ENCODE measurements around the gene SLC8A3. TPM values are rescaled to one million over a fixed set of nuclear protein-coding genes. Genes with fewer than 3 reads are reported as not detected.

SLC8A3 gene
- total RNA-seq, 3 donors from 2014 or later (not counting 1 experiment from before 2014, with no cell fraction given), result 0.30 to 0.56 (median 0.32) TPM

DNA sequence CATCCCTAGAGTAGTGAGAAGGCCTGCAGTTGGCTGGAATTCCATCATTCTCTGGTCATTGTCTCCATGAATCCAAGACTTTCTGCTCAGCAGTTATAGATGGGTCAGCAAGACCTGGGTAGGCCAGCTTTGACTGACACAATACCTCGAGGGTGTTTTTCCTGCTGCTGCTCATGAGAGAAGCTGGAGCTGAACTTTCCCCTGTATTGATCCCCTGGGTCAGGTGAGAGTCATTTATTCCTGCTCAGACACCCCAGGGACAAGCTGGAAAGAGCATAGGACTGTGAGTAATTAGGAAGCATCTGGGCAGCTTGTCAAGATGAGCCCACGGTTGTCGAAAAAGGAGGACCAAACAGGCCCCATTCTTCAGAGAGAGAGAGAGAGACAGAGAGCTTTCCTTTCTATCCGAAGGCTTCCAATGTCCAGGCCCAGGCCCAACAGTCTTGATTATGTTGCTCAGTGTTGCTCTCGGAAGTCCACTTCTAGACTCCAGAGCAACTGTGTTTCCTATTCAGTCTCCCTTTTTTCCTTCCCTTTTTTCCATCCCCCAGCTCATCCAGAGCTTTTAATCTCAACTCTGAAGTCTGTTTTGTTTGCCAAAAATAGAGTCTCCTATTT lies 131.1 kb downstream of the SLC8A3 start:
- H3K4me3 Mint-ChIP-seq, result no peak overlapping the region
- H3K4me1 Mint-ChIP-seq, result peaks cover 3% of the 10 kb centered on the region in 2 donors
- ATAC-seq (no peak), DNase-seq (no peak)
- H3K36me3 ChIP-seq (ENCODE audit: control insufficient read depth, insufficient read depth, low read length), result no peaks in the 10 kb centered on the region
- no peaks in the 10 kb centered on the region for H3K9me3 Mint-ChIP-seq
- H3K4me1 ChIP-seq (ENCODE audit: control insufficient read depth, insufficient read depth, low read length), result no peaks in the 10 kb centered on the region
- intact Hi-C loops (cut with micrococcal nuclease), result no loop called here
- no peaks in the 10 kb centered on the region for H3K9me3 ChIP-seq (ENCODE audit: control insufficient read depth, insufficient read depth, low read length)
- H3K27ac ChIP-seq (ENCODE audit: low read length), result no peak overlapping the region
- H3K27me3 Mint-ChIP-seq (ENCODE audit: low read depth in 2 of 2), result peaks cover 21 to 52% of the 10 kb centered on the region in 2 donors
- no peak overlapping the region for H3K4me3 ChIP-seq (ENCODE audit: low read length)
- 87% methylated on average over 5 of the region's 5 CpGs for WGBS (ENCODE audit: insufficient coverage)
- TF ChIP-seq, protein P1, sequence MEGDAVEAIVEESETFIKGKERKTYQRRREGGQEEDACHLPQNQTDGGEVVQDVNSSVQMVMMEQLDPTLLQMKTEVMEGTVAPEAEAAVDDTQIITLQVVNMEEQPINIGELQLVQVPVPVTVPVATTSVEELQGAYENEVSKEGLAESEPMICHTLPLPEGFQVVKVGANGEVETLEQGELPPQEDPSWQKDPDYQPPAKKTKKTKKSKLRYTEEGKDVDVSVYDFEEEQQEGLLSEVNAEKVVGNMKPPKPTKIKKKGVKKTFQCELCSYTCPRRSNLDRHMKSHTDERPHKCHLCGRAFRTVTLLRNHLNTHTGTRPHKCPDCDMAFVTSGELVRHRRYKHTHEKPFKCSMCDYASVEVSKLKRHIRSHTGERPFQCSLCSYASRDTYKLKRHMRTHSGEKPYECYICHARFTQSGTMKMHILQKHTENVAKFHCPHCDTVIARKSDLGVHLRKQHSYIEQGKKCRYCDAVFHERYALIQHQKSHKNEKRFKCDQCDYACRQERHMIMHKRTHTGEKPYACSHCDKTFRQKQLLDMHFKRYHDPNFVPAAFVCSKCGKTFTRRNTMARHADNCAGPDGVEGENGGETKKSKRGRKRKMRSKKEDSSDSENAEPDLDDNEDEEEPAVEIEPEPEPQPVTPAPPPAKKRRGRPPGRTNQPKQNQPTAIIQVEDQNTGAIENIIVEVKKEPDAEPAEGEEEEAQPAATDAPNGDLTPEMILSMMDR (IDR thresholded peaks at IDR 0.05), result no peak
- no peak overlapping the region for H3K27ac Mint-ChIP-seq
- no peaks in the 10 kb centered on the region for H3K36me3 Mint-ChIP-seq
- H3K27me3 ChIP-seq (ENCODE audit: control insufficient read depth, insufficient read depth, low read length), result no peaks in the 10 kb centered on the region

GRCh38 chr14:70052990-70053389 lies 135.8 kb downstream of the SLC8A3 start:
- no peaks in the 10 kb centered on the region for H3K36me3 ChIP-seq (ENCODE audit: control insufficient read depth, insufficient read depth, low read length)
- no peak overlapping the region for H3K27ac ChIP-seq (ENCODE audit: low read length)
- H3K9me3 Mint-ChIP-seq, result no peaks in the 10 kb centered on the region
- H3K4me1 ChIP-seq (ENCODE audit: control insufficient read depth, insufficient read depth, low read length), result no peaks in the 10 kb centered on the region
- peaks cover 9 to 13% of the 10 kb centered on the region in 2 donors for H3K4me1 Mint-ChIP-seq
- DNase-seq (peak in 1 of 2 donors; percentile 14), ATAC-seq (no peak)
- H3K27ac Mint-ChIP-seq, result no peak overlapping the region
- no peaks in the 10 kb centered on the region for H3K9me3 ChIP-seq (ENCODE audit: control insufficient read depth, insufficient read depth, low read length)
- intact Hi-C loops (cut with micrococcal nuclease), result no loop called here
- peaks cover 13 to 26% of the 10 kb centered on the region in 2 donors for H3K27me3 Mint-ChIP-seq (ENCODE audit: low read depth in 2 of 2)
- H3K27me3 ChIP-seq (ENCODE audit: control insufficient read depth, insufficient read depth, low read length), result no peaks in the 10 kb centered on the region
- H3K4me3 Mint-ChIP-seq, result no peak overlapping the region
- no peak overlapping the region for H3K4me3 ChIP-seq (ENCODE audit: low read length)
- WGBS (ENCODE audit: insufficient coverage), result 78% methylated on average over 3 of the region's 3 CpGs
- no peaks in the 10 kb centered on the region for H3K36me3 Mint-ChIP-seq
- TF ChIP-seq, protein P1 (IDR thresholded peaks at IDR 0.05), result no peak

DNA sequence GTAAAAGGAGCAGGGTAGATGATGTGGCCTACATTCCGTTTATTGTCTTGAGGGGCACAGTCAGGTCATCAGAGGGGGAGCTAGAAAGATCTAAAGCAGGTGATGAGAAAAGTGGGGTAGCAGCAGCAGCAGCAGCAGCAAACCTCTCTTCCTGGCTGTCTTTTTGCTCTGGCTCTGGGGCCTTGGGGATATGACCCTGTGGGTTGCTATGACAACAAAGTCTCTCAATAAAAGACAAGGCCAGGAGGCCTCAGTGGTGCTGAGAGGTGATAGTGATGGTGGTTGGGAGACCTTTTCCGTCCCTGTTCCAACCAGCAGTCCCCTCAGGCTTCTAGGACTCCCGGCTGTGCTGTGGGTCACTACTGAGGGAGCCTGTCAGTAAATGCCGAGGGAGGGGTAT lies 138.6 kb downstream of the SLC8A3 start:
- peaks cover 0 to 8% of the 10 kb centered on the region in 2 donors for H3K27me3 Mint-ChIP-seq (ENCODE audit: low read depth in 2 of 2)
- Histone ChIP-seq H3K27ac (ENCODE audit: low read length) (no peak overlapping the region), H3K4me1 (ENCODE audit: control insufficient read depth, insufficient read depth, low read length) (no peaks in the 10 kb centered on the region), H3K4me3 (ENCODE audit: low read length) (no peak overlapping the region), H3K27me3 (ENCODE audit: control insufficient read depth, insufficient read depth, low read length) (no peaks in the 10 kb centered on the region), H3K9me3 (ENCODE audit: control insufficient read depth, insufficient read depth, low read length) (no peaks in the 10 kb centered on the region), H3K36me3 (ENCODE audit: control insufficient read depth, insufficient read depth, low read length) (no peaks in the 10 kb centered on the region)
- TF ChIP-seq, protein P1 (IDR thresholded peaks at IDR 0.05), result no peak
- 97% methylated on average over 3 of the region's 4 CpGs for WGBS (ENCODE audit: insufficient coverage)
- H3K27ac Mint-ChIP-seq, result no peak overlapping the region
- no peak for DNase-seq
- H3K9me3 Mint-ChIP-seq, result no peaks in the 10 kb centered on the region
- no peak for ATAC-seq
- intact Hi-C loops (cut with micrococcal nuclease), result no loop called here
- peaks cover 9 to 13% of the 10 kb centered on the region in 2 donors for H3K4me1 Mint-ChIP-seq
- H3K4me3 Mint-ChIP-seq, result no peak overlapping the region
- no peaks in the 10 kb centered on the region for H3K36me3 Mint-ChIP-seq

- no peaks in the 10 kb centered on the region for H3K9me3 Mint-ChIP-seq
- H3K36me3 Mint-ChIP-seq, result no peaks in the 10 kb centered on the region
- no peak overlapping the region for H3K4me3 Mint-ChIP-seq
- no peak overlapping the region for H3K4me3 ChIP-seq (ENCODE audit: low read length)
- H3K27me3 Mint-ChIP-seq (ENCODE audit: low read depth in 2 of 2), result peaks cover 0 to 8% of the 10 kb centered on the region in 2 donors
- no peaks in the 10 kb centered on the region for H3K4me1 ChIP-seq (ENCODE audit: control insufficient read depth, insufficient read depth, low read length)
- no peak overlapping the region for H3K27ac ChIP-seq (ENCODE audit: low read length)
- no peak overlapping the region for H3K27ac Mint-ChIP-seq
- TF ChIP-seq, protein P1 (IDR thresholded peaks at IDR 0.05), result no peak
- ATAC-seq, result no peak
- no peak for DNase-seq
- H3K36me3 ChIP-seq (ENCODE audit: control insufficient read depth, insufficient read depth, low read length), result no peaks in the 10 kb centered on the region
- 87% methylated on average over 3 of the region's 3 CpGs for WGBS (ENCODE audit: insufficient coverage)
- H3K9me3 ChIP-seq (ENCODE audit: control insufficient read depth, insufficient read depth, low read length), result no peaks in the 10 kb centered on the region
- peaks cover 9 to 13% of the 10 kb centered on the region in 2 donors for H3K4me1 Mint-ChIP-seq
- no peaks in the 10 kb centered on the region for H3K27me3 ChIP-seq (ENCODE audit: control insufficient read depth, insufficient read depth, low read length)
- intact Hi-C loops (cut with micrococcal nuclease), result no loop called here
Measured at GRCh38 chr14:70049605-70050004, 139.1 kb downstream of the SLC8A3 start.

All from natural killer cell (primary cell).